A673 (cell line): Measurements from ENCODE around the gene RPTOR. TPM values are rescaled to one million over a fixed set of nuclear protein-coding genes. Genes with fewer than 3 reads are reported as not detected.

Experiments
- BruUV-seq: library from RNA; stranded (reverse); fragments of 400-500 nt; replicated peaks from 2 replicates; lab custom pipeline; 2021; lab: Mats Ljungman, UMichigan
- CTCF ChIA-PET: fragments of 300-600 bp; sonication (Branson Sonifier 250); formaldehyde crosslinking; loops from one replicate; lab custom pipeline; 2022; ENCODE audit warnings: antibody characterized with exemption; lab: Charles Lee
- POLR2A ChIA-PET: fragments of 300-600 bp; sonication (Branson Sonifier 250); formaldehyde crosslinking; loops from one replicate; lab custom pipeline; 2022; ENCODE audit warnings: antibody characterized with exemption; ENCODE audit not compliant: low non-redundant PET; lab: Charles Lee
- DNase-seq: peaks from one replicate; pipeline ENCODE4 v3.0.0-alpha.2; 2015; ENCODE audit warnings: low spot score
- H3K27ac ChIP-seq: fragments of 200-600 bp; sonication (generic); 2 replicates; pipeline ENCODE4 v1.5.1; 2016; ENCODE audit warnings: mixed run types, low read depth, mild to moderate bottlenecking, mixed read lengths, antibody characterized with exemption, low read length; ENCODE audit not compliant: poor library complexity, severe bottlenecking
- H3K27me3 ChIP-seq: fragments of 200-600 bp; sonication (generic); replicated peaks from 2 replicates; pipeline ENCODE4 v1.6.1; 2017; ENCODE audit warnings: mixed run types, low read depth, mild to moderate bottlenecking, mixed read lengths, antibody characterized with exemption, low read length; ENCODE audit not compliant: insufficient read depth, poor library complexity
- H3K36me3 ChIP-seq: fragments of 200-600 bp; sonication (generic); 2 replicates; pipeline ENCODE4 v1.6.1; 2016; ENCODE audit warnings: mixed run types, mild to moderate bottlenecking, mixed read lengths, antibody characterized with exemption, low read length; ENCODE audit not compliant: insufficient read depth, poor library complexity, severe bottlenecking
- H3K4me1 ChIP-seq: fragments of 200-600 bp; sonication (generic); 2 replicates; pipeline ENCODE4 v1.6.1; 2017; ENCODE audit warnings: mixed run types, mild to moderate bottlenecking, mixed read lengths, antibody characterized with exemption, low read length; ENCODE audit not compliant: insufficient read depth, poor library complexity, severe bottlenecking
- H3K4me3 ChIP-seq: fragments of 200-600 bp; sonication (generic); 2 replicates; pipeline ENCODE4 v1.5.1; 2016; ENCODE audit warnings: low read depth, mixed run types, mild to moderate bottlenecking, mixed read lengths, low read length; ENCODE audit not compliant: poor library complexity, severe bottlenecking
- H3K9me3 ChIP-seq: fragments of 200-600 bp; sonication (generic); 2 replicates; pipeline ENCODE4 v1.6.1; 2016; ENCODE audit warnings: mixed run types, low read depth, mild to moderate bottlenecking, mixed read lengths, antibody characterized with exemption, low read length; ENCODE audit not compliant: poor library complexity, severe bottlenecking
- CTCF ChIP-seq: fragments of 300-800, 200-600 bp; sonication (generic); conservative IDR thresholded peaks from 2 replicates; pipeline ENCODE4 v1.5.1; 2017; ENCODE audit warnings: low read depth, mild to moderate bottlenecking, antibody characterized with exemption, low read length, moderate library complexity, mixed read lengths
- EZH2 ChIP-seq: fragments of 200-600 bp; sonication (generic); IDR thresholded peaks from 2 replicates; pipeline ENCODE4 v1.6.1; 2017; ENCODE audit warnings: borderline replicate concordance, low read depth, mild to moderate bottlenecking, mixed read lengths, antibody characterized with exemption, low read length; ENCODE audit not compliant: poor library complexity, severe bottlenecking
- intact Hi-C: fragments of 100-400 bp; cut with micrococcal nuclease; formaldehyde crosslinking; loops from one replicate; pipeline ENCODE4 v1.10.0; 2022; ENCODE audit not compliant: unreplicated experiment
- total RNA-seq: library from RNA; stranded (reverse); gene quantifications from 2 replicates; pipeline ENCODE4 v1.2.3, GENCODE V29; 2021

Gene RPTOR
- total RNA-seq, 1 experiment from 2014 or later, result 55.2 TPM

DNA sequence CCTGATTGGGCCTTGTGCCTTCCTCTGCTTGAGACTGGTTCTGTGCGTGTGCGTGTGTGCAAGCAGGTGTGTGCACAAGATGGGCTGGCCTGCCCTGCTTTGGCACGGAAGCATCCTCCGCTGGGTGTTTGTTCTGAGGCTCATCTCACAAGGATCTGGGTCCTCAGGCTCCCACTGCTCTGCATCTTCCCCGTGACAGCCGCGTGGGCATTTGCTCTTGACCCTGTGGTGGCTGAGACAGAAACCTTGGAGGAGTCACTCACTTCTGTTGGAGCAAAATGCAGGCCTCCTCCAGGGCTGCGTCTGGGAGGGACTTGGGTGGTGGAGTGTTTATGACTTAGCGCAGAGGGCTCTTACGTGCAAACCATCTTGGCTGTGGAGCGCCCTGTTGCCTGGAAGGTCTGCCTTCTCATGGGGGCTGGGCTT lies 119.2 kb downstream of the RPTOR start:
- intact Hi-C loops, result no loop called here
- CTCF ChIA-PET, result no interaction called here
- Histone ChIP-seq H3K9me3 (no peaks in the 10 kb centered on the region), H3K27ac (no peak overlapping the region), H3K27me3 (no peaks in the 10 kb centered on the region), H3K4me1 (peaks cover 10% of the 10 kb centered on the region), H3K4me3 (no peak overlapping the region), H3K36me3 (no peaks in the 10 kb centered on the region)
- no peak for DNase-seq
- BruUV-seq, result no TSS peak
- POLR2A ChIA-PET, result no interaction called here
- TF ChIP-seq EZH2, result no peak
- TF ChIP-seq CTCF, result no peak

GRCh38 chr17:80664217-80664790 lies 119.7 kb downstream of the RPTOR start:
- no peaks in the 10 kb centered on the region for H3K9me3 ChIP-seq
- no peak for TF ChIP-seq CTCF
- no peak for TF ChIP-seq EZH2
- no peak overlapping the region for H3K4me3 ChIP-seq
- no TSS peak for BruUV-seq
- H3K36me3 ChIP-seq, result no peaks in the 10 kb centered on the region
- intact Hi-C loops, result no loop called here
- DNase-seq, result no peak
- CTCF ChIA-PET, result no interaction called here
- no peaks in the 10 kb centered on the region for H3K27me3 ChIP-seq
- H3K27ac ChIP-seq, result no peak overlapping the region
- POLR2A ChIA-PET, result no interaction called here
- peaks cover 10% of the 10 kb centered on the region for H3K4me1 ChIP-seq

DNA sequence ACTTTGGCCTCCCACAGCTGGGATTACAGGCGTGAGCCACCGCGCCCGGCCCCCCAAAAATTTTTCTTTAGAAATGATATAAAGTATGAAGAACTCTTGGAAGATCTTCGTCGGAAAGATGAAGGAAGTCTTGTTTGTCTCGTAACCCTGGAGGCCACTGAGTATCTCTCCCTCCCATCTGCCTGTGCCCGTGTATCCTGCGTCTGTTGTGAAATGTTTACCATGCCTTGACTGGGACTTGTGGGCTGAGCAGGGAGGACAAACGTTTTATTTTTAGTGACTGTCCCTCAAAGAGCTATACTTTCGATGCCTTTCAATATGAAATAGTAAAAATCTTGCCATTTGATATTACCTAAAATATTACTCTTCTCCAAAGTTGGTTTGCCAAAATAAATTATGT lies 121.2 kb downstream of the RPTOR start:
- TF ChIP-seq EZH2 (no peak), CTCF (no peak)
- no TSS peak for BruUV-seq
- no peak overlapping the region for H3K27ac ChIP-seq
- ChIA-PET POLR2A (no interaction called here), CTCF (no interaction called here)
- no peak overlapping the region for H3K4me3 ChIP-seq
- no peaks in the 10 kb centered on the region for H3K27me3 ChIP-seq
- H3K4me1 ChIP-seq, result peaks cover 10% of the 10 kb centered on the region
- intact Hi-C loops, result no loop called here
- no peaks in the 10 kb centered on the region for H3K9me3 ChIP-seq
- no peaks in the 10 kb centered on the region for H3K36me3 ChIP-seq
- no peak for DNase-seq
